OCI-LY1 (cell line): Measurements from ENCODE around the gene ITPK1.

Experiments used
- H2AFZ ChIP-seq: fragments of 200-600 bp; sonication (generic), shearing (Covaris generic); 2 replicates; pipeline ENCODE4 v1.6.0; 2014; ENCODE audit warnings: antibody characterized with exemption, mild to moderate bottlenecking, low read length
- H3F3A ChIP-seq: fragments of 200-600 bp; sonication (generic), shearing (Covaris generic); 2 replicates; pipeline ENCODE4 v1.6.0; 2014; ENCODE audit warnings: mild to moderate bottlenecking, antibody characterized with exemption, low read length, moderate library complexity; ENCODE audit not compliant: insufficient read depth
- H3K27ac ChIP-seq: fragments of 200-600 bp; sonication (generic); 2 replicates; pipeline ENCODE4 v1.5.1; 2014; ENCODE audit warnings: low read length, mixed run types, mild to moderate bottlenecking, low read depth; ENCODE audit not compliant: poor library complexity, severe bottlenecking
- H3K27me3 ChIP-seq: fragments of 200-600 bp; sonication (generic); 2 replicates; pipeline ENCODE4 v1.6.0; 2014; ENCODE audit warnings: antibody characterized with exemption, mild to moderate bottlenecking, low read length, moderate library complexity; ENCODE audit not compliant: insufficient read depth
- H3K36me3 ChIP-seq: fragments of 200-600 bp; sonication (generic); 2 replicates; pipeline ENCODE4 v1.6.1; 2014; ENCODE audit warnings: mild to moderate bottlenecking, antibody characterized with exemption, low read length, moderate library complexity, mixed read lengths; ENCODE audit not compliant: insufficient read depth
- H3K4me1 ChIP-seq: fragments of 200-600 bp; sonication (generic); 2 replicates; pipeline ENCODE4 v1.5.1; 2014; ENCODE audit warnings: mild to moderate bottlenecking, low read length, moderate library complexity; ENCODE audit not compliant: insufficient read depth, severe bottlenecking
- H3K4me2 ChIP-seq: fragments of 200-600 bp; sonication (generic), shearing (Covaris generic); 2 replicates; pipeline ENCODE4 v1.6.1; 2014; ENCODE audit warnings: low read length
- H3K4me3 ChIP-seq: fragments of 200-600 bp; sonication (generic); 2 replicates; pipeline ENCODE4 v1.5.1; 2014; ENCODE audit warnings: low read length, low read depth, mild to moderate bottlenecking, mixed read lengths; ENCODE audit not compliant: poor library complexity, severe bottlenecking
- H3K79me2 ChIP-seq: fragments of 200-600 bp; shearing (Covaris generic); 2 replicates; pipeline ENCODE4 v1.6.1; 2016; ENCODE audit warnings: mixed run types, low read length, mixed read lengths; ENCODE audit not compliant: insufficient read depth
- H3K9ac ChIP-seq: fragments of 200-600 bp; sonication (generic), shearing (Covaris generic); 2 replicates; pipeline ENCODE4 v1.6.1; 2014; ENCODE audit warnings: mild to moderate bottlenecking, low read length, mixed read lengths
- H3K9me2 ChIP-seq: fragments of 200-600 bp; sonication (generic), shearing (Covaris generic); 2 replicates; pipeline ENCODE4 v1.6.1; 2014; ENCODE audit warnings: low read depth, mild to moderate bottlenecking, low read length, mixed read lengths
- H3K9me3 ChIP-seq: fragments of 200-600 bp; shearing (Covaris generic); 2 replicates; pipeline ENCODE4 v1.6.1; 2014; ENCODE audit warnings: low read length, mixed read lengths
- H4K20me1 ChIP-seq: fragments of 200-600 bp; sonication (generic), shearing (Covaris generic); 2 replicates; pipeline ENCODE4 v1.6.0; 2016; ENCODE audit warnings: mild to moderate bottlenecking, low read length; ENCODE audit not compliant: insufficient read depth
- EZH2 ChIP-seq: fragments of 200-600 bp; sonication (generic), shearing (Covaris generic); IDR thresholded peaks from 2 replicates; pipeline ENCODE4 v1.8.0; 2017; ENCODE audit warnings: borderline replicate concordance, mixed run types, mild to moderate bottlenecking, antibody characterized with exemption, low read length, moderate library complexity, mixed read lengths
- TF ChIP-seq, protein P1 (sequence below): fragments of 200-600 bp; sonication (generic), shearing (Covaris generic); IDR thresholded peaks from 2 replicates; pipeline ENCODE4 v1.5.1; 2017; ENCODE audit warnings: mild to moderate bottlenecking, antibody characterized with exemption, low read length, moderate library complexity, mixed read lengths

Gene ITPK1

DNA sequence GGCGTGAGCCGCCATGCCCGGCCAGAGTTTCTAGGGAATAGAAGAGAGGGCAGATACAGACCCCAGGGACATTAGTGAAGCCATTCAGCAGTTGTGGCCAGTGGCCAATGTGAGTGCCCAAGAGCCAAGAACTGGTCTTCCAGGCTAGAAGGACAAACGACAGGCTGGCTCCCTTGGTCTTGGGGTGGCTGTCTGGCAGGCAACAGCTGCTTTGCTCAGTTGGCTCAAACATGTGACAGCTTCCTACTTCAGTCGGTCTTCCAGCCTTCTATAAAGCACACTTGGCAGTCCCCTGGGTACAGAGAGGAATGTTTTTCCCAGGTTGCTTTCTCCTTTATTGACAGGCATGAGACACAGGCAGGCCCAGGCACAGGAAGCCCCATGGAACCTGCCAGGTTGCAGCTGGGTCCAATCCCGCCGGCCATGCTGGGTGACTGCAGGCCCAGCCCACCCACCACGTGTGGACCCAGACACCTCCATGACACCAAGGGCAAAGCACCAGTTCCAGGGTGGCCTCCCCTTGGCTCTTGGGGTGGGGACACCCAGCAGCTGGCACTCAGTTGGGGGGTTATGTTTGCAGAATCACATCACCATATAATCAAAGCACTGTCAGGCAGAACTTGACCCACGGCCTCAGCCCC, 177.4 kb downstream of the ITPK1 start:
- Histone ChIP-seq H3K36me3 (no peaks in the 10 kb centered on the region), H4K20me1 (no peaks in the 10 kb centered on the region), H3F3A (no peaks in the 10 kb centered on the region), H3K9me3 (no peaks in the 10 kb centered on the region), H2AFZ (no peak overlapping the region), H3K4me1 (no peaks in the 10 kb centered on the region), H3K79me2 (no peaks in the 10 kb centered on the region), H3K4me2 (no peak overlapping the region), H3K27me3 (no peaks in the 10 kb centered on the region; the same call in 1 of the 2 replicates), H3K9ac (no peak overlapping the region), H3K27ac (no peak overlapping the region), H3K4me3 (no peak overlapping the region), H3K9me2 (no peaks in the 10 kb centered on the region)
- no peak for TF ChIP-seq EZH2
- TF ChIP-seq, protein P1, sequence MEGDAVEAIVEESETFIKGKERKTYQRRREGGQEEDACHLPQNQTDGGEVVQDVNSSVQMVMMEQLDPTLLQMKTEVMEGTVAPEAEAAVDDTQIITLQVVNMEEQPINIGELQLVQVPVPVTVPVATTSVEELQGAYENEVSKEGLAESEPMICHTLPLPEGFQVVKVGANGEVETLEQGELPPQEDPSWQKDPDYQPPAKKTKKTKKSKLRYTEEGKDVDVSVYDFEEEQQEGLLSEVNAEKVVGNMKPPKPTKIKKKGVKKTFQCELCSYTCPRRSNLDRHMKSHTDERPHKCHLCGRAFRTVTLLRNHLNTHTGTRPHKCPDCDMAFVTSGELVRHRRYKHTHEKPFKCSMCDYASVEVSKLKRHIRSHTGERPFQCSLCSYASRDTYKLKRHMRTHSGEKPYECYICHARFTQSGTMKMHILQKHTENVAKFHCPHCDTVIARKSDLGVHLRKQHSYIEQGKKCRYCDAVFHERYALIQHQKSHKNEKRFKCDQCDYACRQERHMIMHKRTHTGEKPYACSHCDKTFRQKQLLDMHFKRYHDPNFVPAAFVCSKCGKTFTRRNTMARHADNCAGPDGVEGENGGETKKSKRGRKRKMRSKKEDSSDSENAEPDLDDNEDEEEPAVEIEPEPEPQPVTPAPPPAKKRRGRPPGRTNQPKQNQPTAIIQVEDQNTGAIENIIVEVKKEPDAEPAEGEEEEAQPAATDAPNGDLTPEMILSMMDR, result no peak

DNA sequence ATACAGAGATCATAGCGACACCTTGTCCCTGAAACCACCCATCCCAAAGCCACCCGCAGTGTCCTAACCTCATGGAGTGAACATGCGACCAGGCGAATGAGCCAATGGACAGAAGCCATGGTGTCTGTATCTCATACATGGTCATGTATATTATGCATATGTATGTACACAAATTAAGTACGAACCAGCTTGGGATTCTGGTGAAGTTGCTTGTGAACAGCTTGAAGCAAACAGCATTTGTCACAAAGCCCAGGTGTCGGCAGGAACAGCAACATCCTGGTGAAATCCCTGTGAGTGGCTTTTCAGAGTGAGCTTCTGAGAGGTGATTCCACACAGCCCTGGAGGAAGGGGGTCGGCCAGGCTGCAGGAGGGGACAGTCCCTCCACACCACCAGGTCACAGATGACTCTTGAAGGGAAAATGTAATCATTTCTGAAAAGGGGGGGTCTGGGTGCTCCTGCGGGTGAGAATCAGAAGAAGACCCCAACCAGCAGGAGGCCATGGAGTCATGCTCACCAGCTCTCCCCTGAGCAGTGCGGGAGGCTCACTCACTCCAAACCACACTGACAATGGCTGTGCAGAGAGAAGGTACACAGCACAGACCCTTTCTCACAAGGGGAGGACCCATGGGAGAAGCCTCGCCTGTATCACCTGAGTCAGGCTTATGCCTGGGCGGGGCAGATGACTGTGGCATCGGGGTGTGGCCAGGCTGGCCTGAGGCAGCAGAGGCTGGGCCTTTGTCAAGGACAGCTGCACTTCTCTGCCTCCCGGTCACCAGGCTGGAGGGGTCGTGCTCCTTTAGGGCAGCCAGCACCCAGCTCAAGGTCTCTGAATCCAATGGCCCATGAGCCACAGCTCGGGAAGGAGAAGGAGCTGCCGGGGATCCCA, 178.4 kb downstream of the ITPK1 start:
- H3F3A ChIP-seq, result no peaks in the 10 kb centered on the region
- H4K20me1 ChIP-seq, result no peaks in the 10 kb centered on the region
- no peak overlapping the region for H3K9ac ChIP-seq
- no peak overlapping the region for H2AFZ ChIP-seq
- H3K4me2 ChIP-seq, result no peak overlapping the region
- no peaks in the 10 kb centered on the region for H3K9me2 ChIP-seq
- TF ChIP-seq, protein P1, result no peak
- TF ChIP-seq EZH2, result no peak
- no peaks in the 10 kb centered on the region; the same call in 1 of the 2 replicates for H3K27me3 ChIP-seq
- H3K27ac ChIP-seq, result no peak overlapping the region
- H3K4me1 ChIP-seq, result no peaks in the 10 kb centered on the region
- H3K79me2 ChIP-seq, result no peaks in the 10 kb centered on the region
- H3K4me3 ChIP-seq, result no peak overlapping the region
- no peaks in the 10 kb centered on the region for H3K36me3 ChIP-seq
- H3K9me3 ChIP-seq, result no peaks in the 10 kb centered on the region

DNA sequence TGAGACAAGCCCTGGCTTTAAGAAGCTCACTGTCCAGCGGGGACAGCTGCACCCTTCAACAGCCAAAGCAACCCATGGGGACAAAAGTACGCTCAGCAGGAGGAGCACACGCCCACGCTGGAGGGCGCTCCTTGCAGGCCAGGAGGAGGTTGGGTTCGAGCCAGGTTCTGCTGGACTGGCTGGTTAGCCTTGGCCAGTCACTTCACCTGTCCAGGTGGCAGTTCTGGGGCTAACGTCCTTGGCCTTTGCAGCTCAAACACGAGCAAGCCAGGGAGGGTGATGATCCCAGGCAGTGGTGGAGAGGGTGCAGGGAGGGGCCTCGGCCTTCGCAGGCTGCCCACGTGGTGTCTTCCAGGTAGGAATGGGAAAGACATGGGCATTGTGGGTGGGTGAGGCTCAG, 179.6 kb downstream of the ITPK1 start:
- Histone ChIP-seq H4K20me1 (no peaks in the 10 kb centered on the region), H3K27ac (no peak overlapping the region), H3K9ac (no peak overlapping the region), H3K36me3 (no peaks in the 10 kb centered on the region), H3K4me1 (no peaks in the 10 kb centered on the region), H3K79me2 (no peaks in the 10 kb centered on the region), H3K9me2 (no peaks in the 10 kb centered on the region), H3K4me3 (no peak overlapping the region), H3K9me3 (no peaks in the 10 kb centered on the region), H2AFZ (no peak overlapping the region), H3F3A (no peaks in the 10 kb centered on the region), H3K27me3 (no peaks in the 10 kb centered on the region; the same call in 1 of the 2 replicates), H3K4me2 (no peak overlapping the region)
- TF ChIP-seq EZH2, result no peak
- TF ChIP-seq, protein P1, result no peak
